ENCODE data around the gene CCDC146.

- TF ChIP-seq EP300 (IDR thresholded peaks at IDR 0.05; ENCODE audit: low read depth), result no peak
- no peak for TF ChIP-seq CTCF (IDR thresholded peaks at IDR 0.05)
Measured at GRCh38 chr7:77184990-77185389, 62.6 kb downstream of the CCDC146 start.
